Endothelial cell of umbilical vein (primary cell): ENCODE measurements around the gene FAM13B. TPM values are rescaled to one million over a fixed set of nuclear protein-coding genes. Genes with fewer than 3 reads are reported as not detected.

Source experiments
- BruUV-seq: library from RNA; stranded (reverse); fragments of 400-500 nt; replicated peaks from 2 replicates; lab custom pipeline; 2021; lab: Mats Ljungman, UMichigan
- CTCF ChIA-PET: fragments of 300-600, 350-600 bp; sonication (Branson Sonifier 250); formaldehyde crosslinking; loops from one replicate; lab custom pipeline; 2021; ENCODE audit warnings: antibody characterized with exemption, inconsistent platforms; lab: Charles Lee
- POLR2A ChIA-PET: fragments of 300-600, 350-600 bp; sonication (Branson Sonifier 250); formaldehyde crosslinking; loops from one replicate; lab custom pipeline; 2021; ENCODE audit warnings: antibody characterized with exemption, inconsistent platforms; lab: Charles Lee
- DNase-seq: peaks from one replicate; pipeline ENCODE4 v3.0.0-alpha.2; 2011; ENCODE audit warnings: low read depth, low spot score
- FAIRE-seq: peaks from 2 replicates; lab custom pipeline; 2011; peaks lifted over from hg19 to GRCh38; lab: Jason Lieb, UNC
- H2AFZ ChIP-seq: 2 replicates; pipeline ENCODE4 v1.6.0; 2012; ENCODE audit warnings: low read depth, low read length, control low read depth, inconsistent platforms
- H3K27ac ChIP-seq: 2 replicates; pipeline ENCODE4 v1.5.1; 2011; ENCODE audit warnings: low read depth, mild to moderate bottlenecking, control low read depth, low read length, moderate library complexity; ENCODE audit not compliant: insufficient read depth
- H3K27me3 ChIP-seq, 2 experiments: 2 replicates each; pipeline versions ENCODE4 v1.6.0 to v1.6.1; 2011; ENCODE audit warnings: low read length in 2 of 2, mixed read lengths in 1 of 2; ENCODE audit not compliant: control insufficient read depth in 2 of 2, insufficient read depth in 2 of 2
- H3K36me3 ChIP-seq, 2 experiments: 2 replicates in 1 of 2; 3 replicates in 1 of 2; pipeline ENCODE4 v1.5.1; 2011; ENCODE audit warnings: low read length in 2 of 2, mild to moderate bottlenecking in 1 of 2, moderate library complexity in 1 of 2; ENCODE audit not compliant: control insufficient read depth in 2 of 2, insufficient read depth in 2 of 2; ENCODE audit errors: extremely low read depth in 1 of 2
- H3K4me1 ChIP-seq: 3 replicates; pipeline ENCODE4 v1.5.1; 2011; ENCODE audit warnings: mild to moderate bottlenecking, low read length; ENCODE audit not compliant: control insufficient read depth, insufficient read depth; ENCODE audit errors: extremely low read depth
- H3K4me2 ChIP-seq: 2 replicates; pipeline ENCODE4 v1.6.1; 2011; ENCODE audit warnings: low read length, control low read depth, mixed read lengths; ENCODE audit not compliant: insufficient read depth
- H3K4me3 ChIP-seq, 3 experiments: fragments of 200-600 bp in 1 of 3; sonication (generic), shearing (Covaris generic) in 1 of 3; replicated peaks in 1 of 3; 2 replicates each; pipeline ENCODE4 v1.5.1; 2011 to 2016; ENCODE audit warnings: control low read depth in 3 of 3, low read length in 3 of 3, mild to moderate bottlenecking in 2 of 3, inconsistent platforms in 1 of 3, low read depth in 1 of 3, moderate library complexity in 1 of 3; ENCODE audit not compliant: insufficient read depth in 1 of 3
- H3K79me2 ChIP-seq: 2 replicates; pipeline ENCODE4 v1.6.0; 2012; ENCODE audit warnings: low read length, inconsistent platforms; ENCODE audit not compliant: control insufficient read depth, insufficient read depth
- H3K9ac ChIP-seq: replicated peaks from 2 replicates; pipeline ENCODE3; 2011; ENCODE audit warnings: low read length, control low read depth; ENCODE audit not compliant: insufficient read depth; ENCODE audit errors: extremely low read depth
- H3K9me1 ChIP-seq: replicated peaks from 3 replicates; pipeline ENCODE4 v1.6.0; 2011; ENCODE audit warnings: mild to moderate bottlenecking, low read length; ENCODE audit not compliant: control insufficient read depth, insufficient read depth; ENCODE audit errors: extremely low read depth
- H3K9me3 ChIP-seq: replicated peaks from 2 replicates; pipeline ENCODE4 v1.5.1; 2012; ENCODE audit warnings: low read length, inconsistent platforms; ENCODE audit not compliant: control insufficient read depth, insufficient read depth
- H4K20me1 ChIP-seq: replicated peaks from 2 replicates; pipeline ENCODE3; 2011; ENCODE audit warnings: mild to moderate bottlenecking, low read length; ENCODE audit not compliant: control insufficient read depth, insufficient read depth; ENCODE audit errors: extremely low read depth
- CTCF ChIP-seq, 2 donors: IDR thresholded peaks; 1 replicate in 1 of 2; 2 replicates in 1 of 2; pipeline ENCODE4 v1.5.1; 2011; ENCODE audit warnings: low read length in 2 of 2, mild to moderate bottlenecking in 2 of 2, moderate library complexity in 2 of 2, control low read depth in 1 of 2, inconsistent platforms in 1 of 2, low read depth in 1 of 2; ENCODE audit not compliant: insufficient read depth in 1 of 2; ENCODE audit errors: extremely low read depth in 1 of 2
- EZH2 ChIP-seq: IDR thresholded peaks from 2 replicates; pipeline ENCODE4 v1.6.1; 2012; ENCODE audit warnings: borderline replicate concordance, low read depth, mild to moderate bottlenecking, moderate library complexity, low read length, inconsistent platforms; ENCODE audit not compliant: severe bottlenecking
- FOS ChIP-seq: IDR thresholded peaks from 2 replicates; pipeline ENCODE4 v1.6.1; 2011; ENCODE audit warnings: mild to moderate bottlenecking, low read length, moderate library complexity, borderline replicate concordance; ENCODE audit not compliant: insufficient read depth
- GATA2 ChIP-seq: IDR thresholded peaks from 2 replicates; pipeline ENCODE4 v1.7.0; 2011; ENCODE audit warnings: low read depth, mild to moderate bottlenecking, moderate library complexity, mixed read lengths, low read length; ENCODE audit not compliant: insufficient read length, insufficient read depth
- JUN ChIP-seq: IDR thresholded peaks from 2 replicates; pipeline ENCODE4 v1.6.1; 2011; ENCODE audit warnings: borderline replicate concordance, low read depth; ENCODE audit not compliant: insufficient read length, insufficient read depth
- MYC ChIP-seq: IDR thresholded peaks from one replicate; pipeline ENCODE4 v1.6.1; 2011; ENCODE audit warnings: mild to moderate bottlenecking, low read depth, low read length
- POLR2A ChIP-seq: IDR thresholded peaks from 2 replicates; pipeline ENCODE4 v1.6.1; 2012; ENCODE audit warnings: low read depth, mild to moderate bottlenecking, control low read depth, low read length
- POLR2AphosphoS5 ChIP-seq: IDR thresholded peaks from 2 replicates; pipeline ENCODE4 v1.6.1; 2012; ENCODE audit warnings: low read depth, mild to moderate bottlenecking, control low read depth, low read length, moderate library complexity; ENCODE audit not compliant: insufficient read depth
- dilution Hi-C: fragments of 300-500 bp; cut with MboI; formaldehyde crosslinking; loops from one replicate; pipeline ENCODE4 v1.15.0; 2019; ENCODE audit warnings: low sequenced_read_pairs; ENCODE audit not compliant: extremely low pct_ligation_motif_present
- intact Hi-C: fragments of 100-400 bp; cut with micrococcal nuclease; formaldehyde crosslinking; loops from one replicate; pipeline ENCODE4 v1.10.0; 2022
- polyA plus RNA-seq, 4 experiments: library from polyadenylated mRNA; depleted of rRNA in 3 of 4; stranded (reverse) in 3 of 4; unstranded in 1 of 4; fragments of >200 nt; gene quantifications; 2 replicates each; pipeline versions ENCODE4 v1.2.1 to v1.2.3, GENCODE V29; 2011 to 2012; ENCODE audit warnings: missing spikeins in 1 of 4
- total RNA-seq: library from RNA; stranded (reverse); gene quantifications from 2 replicates; pipeline ENCODE4 v1.2.3, GENCODE V29; 2021
- TF ChIP-seq, protein P1 (sequence below): IDR thresholded peaks from 2 replicates; pipeline ENCODE4 v1.6.1; 2011; ENCODE audit not compliant: insufficient read depth, insufficient read length

FAM13B gene
- total and polyA plus RNA-seq, 2 donors (not counting 3 experiments of a cell fraction or from before 2014, with no cell fraction given), result 8.7 to 25.4 TPM

- H3K4me2 ChIP-seq, result no peak overlapping the region
- BruUV-seq, result no TSS peak
- intact Hi-C loops (no loop called here), dilution Hi-C loops (no loop called here)
- ChIA-PET CTCF (no interaction called here), POLR2A (no interaction called here)
- no peaks in the 10 kb centered on the region for H3K9me1 ChIP-seq
- no peaks in the 10 kb centered on the region for H3K9me3 ChIP-seq
- no peak overlapping the region for H3K9ac ChIP-seq
- H3K4me1 ChIP-seq, result peaks cover 21% of the 10 kb centered on the region
- H3K36me3 ChIP-seq, result peaks cover 0 to 3% of the 10 kb centered on the region in 2 experiments
- H3K79me2 ChIP-seq, result no peaks in the 10 kb centered on the region
- DNase-seq (no peak), FAIRE-seq (no peak)
- H3K4me3 ChIP-seq, result no peak overlapping the region
- H4K20me1 ChIP-seq, result no peaks in the 10 kb centered on the region
- H2AFZ ChIP-seq, result no peak overlapping the region
- no peaks in the 10 kb centered on the region for H3K27me3 ChIP-seq
- TF ChIP-seq CTCF (IDR thresholded peaks at IDR 0.05; ENCODE audit: extremely low read depth in 1 of 2, insufficient read depth in 1 of 2, low read depth in 1 of 2, low read length in 2 of 2) (no peak), GATA2 (no peak), POLR2AphosphoS5 (no peak), FOS (no peak), JUN (no peak), POLR2A (no peak), EZH2 (no peak), MYC (no peak)
- TF ChIP-seq, protein P1, sequence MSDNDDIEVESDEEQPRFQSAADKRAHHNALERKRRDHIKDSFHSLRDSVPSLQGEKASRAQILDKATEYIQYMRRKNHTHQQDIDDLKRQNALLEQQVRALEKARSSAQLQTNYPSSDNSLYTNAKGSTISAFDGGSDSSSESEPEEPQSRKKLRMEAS, result no peak
- no peak overlapping the region for H3K27ac ChIP-seq
These were observed 72.1 kb downstream of the FAM13B start for GRCh38 chr5:137960819-137961218.
